ENCODE results near the gene FLT1.
A peak's percentile ranks its signal among the peaks of the same experiment; 100 is the strongest.

FLT1 gene

DNA sequence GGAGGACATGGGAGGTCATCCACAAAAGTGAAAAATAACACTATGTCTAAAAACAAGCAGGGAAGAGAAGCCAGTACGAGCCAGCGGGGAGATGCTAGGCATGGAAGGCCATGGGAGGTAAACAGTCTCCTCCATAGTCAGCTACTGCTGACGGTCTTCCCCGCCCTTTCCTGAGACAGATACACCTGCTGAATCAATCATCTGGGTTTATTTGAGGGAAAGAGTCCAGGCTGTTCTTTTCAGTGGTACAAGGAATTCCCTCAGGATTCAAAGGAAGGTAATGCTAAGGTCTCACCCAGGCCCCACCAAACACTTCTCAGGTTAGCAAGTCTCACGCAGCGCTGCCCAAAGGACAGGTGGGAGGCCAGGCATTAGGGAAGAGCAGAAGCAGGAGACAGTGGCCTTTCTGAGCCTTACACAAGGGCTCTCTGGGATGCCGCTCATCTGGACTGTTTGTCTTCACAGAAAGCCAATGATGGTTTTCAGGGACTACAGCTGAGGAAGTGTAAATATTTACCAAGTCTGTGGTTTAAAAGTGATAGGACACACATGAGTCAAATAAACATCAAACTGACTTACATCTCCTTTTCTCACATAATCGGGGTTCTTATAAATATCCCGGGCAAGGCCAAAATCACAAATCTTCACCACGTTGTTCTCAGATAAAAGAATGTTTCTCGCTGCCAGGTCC is 173.9 kb downstream of the FLT1 start:
- no peak for DNase-seq (ENCODE audit: low read depth, low spot score)

DNA sequence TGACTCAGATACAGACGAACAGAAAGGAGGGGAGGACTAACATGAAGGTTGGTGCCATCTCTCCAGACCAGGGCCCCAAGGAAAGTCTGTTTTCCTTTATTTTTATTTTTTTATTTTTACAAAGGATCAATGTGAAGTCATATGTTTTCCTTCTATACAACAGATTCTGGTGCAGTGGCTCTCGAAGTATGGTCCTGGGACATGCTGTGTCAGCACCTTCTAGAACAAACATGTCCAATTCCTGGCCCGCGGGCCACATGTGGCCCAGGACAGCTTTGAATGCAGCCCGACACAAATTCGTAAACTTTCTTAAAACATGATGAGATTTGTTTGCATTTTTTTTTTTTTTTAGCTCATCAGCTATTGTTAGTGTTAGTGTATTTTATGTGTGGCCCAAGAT is 174.7 kb downstream of the FLT1 start:
- no peak for DNase-seq (ENCODE audit: low read depth, low spot score)

DNA sequence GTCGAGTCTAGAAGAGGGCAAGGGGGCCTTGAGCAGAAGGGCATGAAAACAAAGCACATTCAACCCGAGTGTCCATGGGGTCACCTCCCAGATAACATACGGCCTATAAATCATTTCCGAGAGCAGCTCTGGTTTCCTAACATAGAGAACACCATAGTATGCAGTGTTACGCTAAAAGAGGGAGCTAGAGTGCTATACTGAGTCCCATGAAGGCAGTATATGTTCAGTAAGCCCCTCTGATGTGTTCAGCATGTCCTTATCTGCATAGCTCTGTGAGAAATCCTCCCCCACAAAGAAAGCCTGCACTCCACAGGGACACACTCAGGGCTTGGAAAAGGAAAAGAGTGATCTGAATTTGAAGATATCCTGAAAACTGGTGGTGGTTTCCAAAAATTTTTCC is 175.4 kb downstream of the FLT1 start:
- no peak for DNase-seq (ENCODE audit: low read depth, low spot score)

DNA sequence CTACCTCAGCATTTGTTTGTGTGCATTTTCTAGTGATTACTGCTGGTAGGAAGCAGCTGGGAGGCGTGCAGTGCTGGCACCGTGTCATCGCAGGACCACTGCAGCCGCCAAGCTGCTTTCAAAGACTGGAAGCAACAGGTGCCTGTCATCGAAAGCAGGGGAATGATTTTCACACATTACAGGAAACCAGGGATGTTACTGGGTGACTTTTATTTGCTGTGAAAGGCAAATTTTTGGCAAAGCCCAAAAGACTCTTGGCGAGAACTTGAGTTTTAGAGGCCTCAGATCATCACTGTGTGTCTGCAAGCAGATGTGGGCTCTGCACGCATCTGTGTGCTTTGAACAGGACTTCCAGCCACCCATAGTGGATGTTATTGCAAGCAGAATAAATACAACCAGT is 176.4 kb downstream of the FLT1 start:
- no peak for DNase-seq (ENCODE audit: low read depth, low spot score)

DNA sequence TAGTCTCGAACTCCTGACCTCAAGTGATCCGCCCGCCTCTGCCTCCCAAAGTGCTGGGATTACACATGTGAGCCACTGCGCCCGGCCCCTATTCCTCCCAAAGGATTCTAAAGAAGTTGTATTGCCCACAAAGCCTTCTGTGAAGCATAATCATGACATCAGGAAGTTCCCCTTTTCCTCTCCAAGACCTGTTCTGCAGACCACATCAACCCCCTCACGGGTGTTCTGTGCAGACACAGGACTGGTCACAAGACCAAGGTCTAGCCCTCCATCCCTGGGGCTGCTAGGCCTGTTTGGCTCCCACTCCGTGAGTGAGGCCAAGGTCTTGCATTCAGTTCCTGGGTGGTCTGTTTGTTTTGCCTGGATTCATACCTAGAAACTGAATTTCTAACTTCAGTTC is 178.1 kb downstream of the FLT1 start:
- DNase-seq (ENCODE audit: low read depth, low spot score) = no peak

DNA sequence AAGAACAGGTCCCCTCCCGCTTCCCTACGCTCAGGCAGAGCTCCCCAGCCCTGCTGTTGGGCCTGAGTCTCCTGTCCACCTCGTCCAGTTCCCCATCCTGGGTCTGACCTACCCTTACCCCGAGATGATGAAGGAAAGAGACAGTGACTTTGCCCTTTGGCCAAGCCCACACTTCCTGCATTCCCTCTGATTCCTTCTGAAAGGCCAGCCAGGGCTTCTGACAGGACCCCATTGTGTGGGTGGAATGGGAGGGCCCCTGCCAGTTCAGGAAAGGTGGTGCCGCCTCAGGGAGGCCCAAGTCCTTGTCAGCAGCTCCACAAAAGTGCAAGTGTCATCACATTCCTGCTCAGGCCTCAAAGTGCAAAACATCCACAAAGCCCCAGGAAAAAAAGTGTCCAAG is 178.8 kb downstream of the FLT1 start:
- DNase-seq (ENCODE audit: low read depth, low spot score) = no peak

DNA sequence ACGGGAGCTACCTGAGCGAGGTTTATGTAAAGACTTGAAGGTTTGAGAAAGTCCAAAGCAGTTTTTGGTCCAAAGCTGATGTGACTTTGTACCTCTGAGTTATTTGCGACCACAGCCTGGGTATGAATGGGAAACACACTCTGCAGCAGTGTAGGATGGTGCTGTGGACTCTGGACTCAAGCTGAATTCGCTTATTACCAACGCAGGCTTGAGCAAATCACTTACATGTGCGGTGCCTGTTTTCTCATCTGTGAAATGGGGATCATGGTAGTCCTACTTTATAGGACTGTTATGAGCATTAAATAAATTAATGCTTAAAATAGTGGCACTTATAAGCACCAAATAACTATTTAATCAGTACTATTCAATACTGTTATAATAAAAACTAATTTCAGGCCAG is 180.0 kb downstream of the FLT1 start:
- no peak for DNase-seq (ENCODE audit: low read depth, low spot score)

DNA sequence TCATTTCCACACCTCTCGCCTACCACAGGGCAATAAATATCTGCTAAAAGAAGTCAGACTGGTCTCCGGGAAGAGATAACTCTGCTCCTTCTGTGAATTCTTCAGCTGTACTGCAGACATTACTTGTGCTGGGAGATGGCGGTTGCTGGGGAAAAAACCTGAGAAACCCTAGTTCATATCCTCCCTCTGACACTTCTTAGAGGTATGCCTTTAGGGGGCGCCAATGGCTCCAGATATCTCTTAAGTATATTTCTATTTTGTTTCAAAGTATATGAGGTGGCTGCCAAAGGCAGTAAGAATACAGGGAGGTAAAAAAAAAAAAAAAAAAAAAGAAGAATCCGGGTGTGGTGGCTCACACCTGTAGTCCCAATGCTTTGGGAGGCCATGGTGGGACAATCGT is 181.3 kb downstream of the FLT1 start:
- DNase-seq (ENCODE audit: low read depth, low spot score) = no peak

DNA sequence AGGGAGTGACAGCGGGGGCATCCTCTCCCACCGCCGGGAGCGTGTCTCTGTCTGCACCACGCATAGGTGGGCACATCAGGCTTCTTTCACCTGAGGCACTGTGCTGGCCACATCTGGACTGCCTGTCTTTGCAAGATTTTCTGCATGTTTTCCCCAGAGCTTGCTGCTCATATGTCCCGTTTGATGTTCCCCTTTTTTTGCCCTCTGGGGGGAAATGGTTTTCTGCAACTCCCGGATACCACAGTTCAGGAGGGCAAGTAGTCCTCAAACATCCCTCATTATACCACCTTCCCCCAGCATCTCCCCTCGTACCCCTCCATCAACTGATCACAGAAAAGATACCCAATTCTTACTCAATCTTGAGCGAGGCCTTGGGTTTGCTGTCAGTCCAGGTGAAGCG is 188.6 kb downstream of the FLT1 start:
- no peak for DNase-seq (ENCODE audit: low read depth, low spot score)

DNA sequence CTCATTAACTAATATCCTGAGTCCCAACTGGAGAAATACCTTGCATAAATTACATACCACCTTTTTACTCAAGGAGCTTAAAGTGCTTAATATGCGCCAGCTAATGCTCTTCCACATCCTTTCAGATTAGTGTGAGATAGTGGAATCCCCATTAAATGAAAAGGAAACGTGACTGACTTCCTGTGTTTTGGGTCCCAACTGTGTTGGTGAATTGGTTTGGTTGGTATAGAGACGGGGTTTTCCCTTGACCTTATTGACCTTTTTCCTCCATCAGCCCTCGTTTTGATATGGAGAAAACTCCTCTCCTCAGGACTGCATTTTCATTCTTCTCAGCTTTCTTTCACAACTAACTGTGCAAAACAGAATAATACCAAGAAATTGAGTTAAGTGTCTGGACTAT is 193.1 kb downstream of the FLT1 start:
- no peak for DNase-seq (ENCODE audit: low read depth, low spot score)

DNA sequence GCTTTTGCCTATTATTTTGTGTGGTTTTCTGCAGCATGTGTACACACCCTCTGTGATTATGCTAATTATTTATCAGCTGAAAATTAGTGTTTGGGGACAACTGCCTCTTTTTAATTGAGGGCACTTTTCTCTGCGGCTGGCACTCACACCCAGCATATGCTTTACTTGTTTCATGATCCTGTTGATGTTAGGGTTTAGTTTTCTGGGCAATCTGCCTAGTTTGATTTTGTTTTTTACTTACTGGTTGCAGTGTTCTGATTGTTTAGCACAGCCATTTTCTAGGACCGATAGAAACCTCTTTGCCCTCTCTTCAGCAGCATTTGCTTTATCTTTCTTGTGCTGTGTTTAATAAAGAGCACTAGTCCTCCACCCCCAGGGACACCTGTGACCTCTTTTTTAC is 195.0 kb downstream of the FLT1 start:
- no peak for DNase-seq (ENCODE audit: low read depth, low spot score)

DNA sequence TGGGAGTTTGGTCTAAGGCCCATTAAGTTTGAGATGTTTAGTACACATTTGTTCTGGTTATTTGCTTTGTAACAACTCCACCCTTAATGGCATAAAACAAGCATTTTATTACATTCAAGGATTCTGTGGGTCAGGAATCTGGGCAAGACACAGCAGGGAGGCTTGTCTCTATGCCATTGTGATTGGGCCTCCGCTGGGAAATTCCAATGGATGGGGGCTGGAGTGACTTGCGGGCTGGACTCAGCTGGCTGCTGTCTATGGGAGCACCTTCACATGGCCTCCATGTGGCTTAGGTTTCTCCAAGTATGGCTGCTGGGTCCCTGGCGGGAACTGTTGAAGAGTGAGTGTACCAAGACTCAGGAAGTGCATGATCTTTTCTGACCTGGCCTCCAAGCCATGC is 197.6 kb downstream of the FLT1 start:
- DNase-seq (ENCODE audit: low read depth, low spot score) = peak; percentile 15

DNA sequence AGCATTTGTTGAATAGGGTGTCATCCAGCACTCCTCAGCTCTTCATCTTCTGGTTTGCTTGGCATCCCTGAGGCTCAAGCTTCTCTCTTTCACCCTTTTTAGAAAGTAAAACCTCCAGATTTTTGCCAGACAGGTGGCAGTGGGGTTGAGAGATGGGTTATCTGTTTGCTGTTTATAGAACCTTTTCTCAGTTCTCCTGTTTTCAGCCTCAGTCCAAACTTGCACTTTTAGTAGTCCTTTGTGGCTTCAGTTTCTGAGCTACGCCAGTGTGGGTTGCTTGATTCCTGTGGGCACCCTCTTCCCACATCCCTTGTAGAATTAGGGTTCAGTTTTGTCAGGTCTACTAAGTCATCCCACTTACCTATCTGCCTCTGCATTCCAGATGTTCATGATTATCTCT is 208.7 kb downstream of the FLT1 start:
- DNase-seq (ENCODE audit: low read depth, low spot score) = no peak

DNA sequence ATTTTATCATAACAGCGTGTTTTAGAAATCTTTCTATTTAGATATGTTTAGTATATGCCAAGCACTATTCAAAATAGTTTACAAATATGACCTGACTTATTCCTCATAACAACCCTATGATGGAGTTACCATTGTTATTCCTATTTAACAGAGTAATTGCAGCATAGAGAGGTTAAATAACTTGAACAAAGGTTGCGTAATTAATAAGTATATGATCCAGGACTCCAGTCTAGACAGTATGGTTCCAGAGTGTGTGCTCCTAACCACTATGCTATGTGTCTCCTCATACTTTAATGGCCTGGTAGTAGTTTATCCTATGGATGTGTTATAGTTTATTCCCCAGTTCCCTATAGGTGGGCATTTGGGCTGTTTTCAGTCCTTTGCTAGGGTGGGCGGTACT is 211.3 kb downstream of the FLT1 start:
- no peak for DNase-seq (ENCODE audit: low read depth, low spot score)

DNA sequence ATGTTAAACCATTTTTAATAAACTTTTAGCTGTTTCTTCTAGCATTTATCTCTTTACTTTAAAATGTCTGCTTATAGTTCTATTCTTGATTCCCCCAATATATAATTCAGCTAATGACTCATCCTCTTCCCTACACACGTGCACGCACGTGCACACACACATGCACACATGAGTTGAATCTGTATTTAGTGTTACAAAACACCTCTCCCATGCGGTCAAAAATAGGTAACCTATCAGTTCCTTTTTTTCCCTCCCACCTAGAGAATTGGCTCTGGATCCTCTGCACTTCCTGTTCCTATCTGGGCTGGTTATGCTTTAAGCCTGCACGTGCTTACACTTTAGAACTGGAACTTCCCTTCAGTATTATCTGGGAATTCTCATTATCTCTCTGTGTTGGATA is 212.5 kb downstream of the FLT1 start:
- DNase-seq (ENCODE audit: low read depth, low spot score) = no peak

DNA sequence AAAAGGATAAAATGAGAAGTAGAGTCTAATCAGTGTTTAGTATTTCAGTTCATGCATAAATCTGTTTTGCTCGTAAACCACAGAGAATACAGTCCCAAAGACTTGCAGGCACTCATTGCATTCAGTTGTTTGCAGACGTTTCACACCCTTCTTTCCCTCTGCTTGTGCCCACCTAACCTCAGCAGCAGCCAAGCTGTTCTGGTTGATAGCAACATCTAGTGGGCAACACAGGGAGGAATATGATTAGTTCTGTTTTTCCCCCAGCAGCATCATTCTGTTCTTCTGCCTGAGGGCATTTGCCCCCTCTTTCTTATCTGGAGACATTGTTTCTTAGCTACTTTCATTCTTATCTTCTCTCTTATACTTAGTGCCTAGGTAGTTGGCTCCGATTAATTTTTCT is 221.0 kb downstream of the FLT1 start:
- DNase-seq (ENCODE audit: low read depth, low spot score) = no peak

DNA sequence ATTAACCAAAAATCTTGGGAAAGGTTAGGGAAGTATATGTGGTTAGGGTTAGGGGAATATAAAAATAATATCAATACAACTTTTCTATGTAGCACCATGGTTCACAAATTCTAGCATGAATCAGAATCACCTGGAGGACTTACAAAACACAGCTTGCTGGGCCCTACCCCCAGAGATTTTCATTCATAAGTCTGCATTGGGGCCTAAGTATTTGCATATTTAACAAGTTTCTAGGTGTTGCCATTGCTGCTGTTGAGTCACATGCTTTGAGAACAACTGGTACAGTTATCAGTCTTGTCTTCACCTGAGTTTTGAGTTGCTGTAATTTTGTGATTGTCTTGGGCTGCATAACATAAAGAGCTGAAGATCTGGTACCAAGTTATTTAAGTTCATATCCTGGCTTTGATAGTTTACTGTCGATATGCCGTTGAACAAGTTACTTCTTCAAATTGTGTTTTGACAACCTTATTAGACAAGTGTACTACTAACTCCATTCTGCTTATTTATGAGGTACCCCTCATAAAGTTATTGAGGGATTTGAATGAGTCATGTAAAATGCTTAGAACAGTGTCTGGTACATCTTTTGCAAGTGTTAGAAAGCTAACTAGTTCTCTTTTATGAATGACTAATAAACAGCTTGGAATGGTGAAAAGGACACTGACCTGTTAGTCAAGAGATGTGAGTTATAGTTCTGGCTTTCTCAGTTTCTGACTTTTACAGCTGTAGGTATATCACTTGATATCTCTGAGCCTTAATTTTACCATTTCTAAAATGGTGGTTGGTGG is 223.7 kb downstream of the FLT1 start:
- no peak for DNase-seq (ENCODE audit: low read depth, low spot score)

DNA sequence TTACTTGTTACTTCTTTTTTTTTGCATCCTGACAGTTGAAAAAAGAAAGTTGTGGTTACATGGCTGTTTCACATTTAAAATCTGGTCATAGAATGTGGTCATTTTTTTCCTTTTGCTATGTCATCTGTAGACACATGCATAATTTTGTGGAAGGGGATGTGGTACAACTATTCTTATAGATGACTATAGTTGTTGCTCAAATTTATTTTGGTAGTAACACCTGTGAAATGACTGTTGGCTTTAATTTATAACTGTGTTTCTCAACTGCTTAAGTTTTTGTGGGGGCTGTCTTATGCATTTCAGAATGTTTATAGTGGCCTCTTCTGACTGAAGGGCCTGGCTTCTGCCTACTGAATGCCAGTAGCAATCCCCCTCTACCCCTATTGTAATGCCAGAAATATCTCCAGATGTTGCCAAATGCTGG is 226.1 kb downstream of the FLT1 start:
- no peak for DNase-seq (ENCODE audit: low read depth, low spot score)

DNA sequence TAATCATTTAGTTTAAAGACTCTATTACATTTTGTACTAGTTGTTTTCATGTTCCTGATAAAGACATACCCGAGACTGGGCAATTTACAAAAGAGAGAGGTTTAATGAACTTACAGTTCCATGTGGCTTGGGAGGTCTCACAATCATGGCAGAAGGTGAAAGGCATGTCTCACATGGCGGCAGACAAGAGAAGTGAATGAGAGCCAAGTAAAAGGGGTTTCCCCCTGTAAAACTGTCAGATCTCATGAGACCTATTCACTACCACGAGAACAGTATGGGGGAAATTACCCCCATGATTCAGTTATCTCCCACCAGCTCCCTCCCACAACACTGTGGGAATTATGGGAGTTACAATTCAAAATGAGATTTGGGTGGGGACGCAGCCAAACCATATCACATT is 227.4 kb downstream of the FLT1 start:
- no peak for DNase-seq (ENCODE audit: low read depth, low spot score)

DNA sequence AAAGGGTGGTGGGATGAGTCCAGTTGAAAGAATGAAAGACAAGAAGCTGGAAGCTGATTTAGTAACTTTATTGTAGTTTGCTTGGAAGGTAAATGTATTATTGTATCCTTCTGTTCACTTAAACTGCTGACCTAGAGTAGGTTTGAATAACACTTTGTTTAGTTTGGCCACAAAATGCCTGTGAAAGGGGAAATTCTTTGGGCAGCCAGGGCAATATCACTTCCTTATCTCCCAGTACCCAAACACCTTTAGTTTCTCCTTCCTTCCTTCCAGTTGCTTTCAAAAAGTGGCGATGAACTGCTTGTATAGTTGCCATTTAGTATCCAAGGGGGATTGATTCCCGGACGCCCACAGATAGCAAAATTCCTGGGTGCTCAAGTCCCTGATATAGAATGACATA is 236.5 kb downstream of the FLT1 start:
- DNase-seq (ENCODE audit: low read depth, low spot score) = no peak

DNA sequence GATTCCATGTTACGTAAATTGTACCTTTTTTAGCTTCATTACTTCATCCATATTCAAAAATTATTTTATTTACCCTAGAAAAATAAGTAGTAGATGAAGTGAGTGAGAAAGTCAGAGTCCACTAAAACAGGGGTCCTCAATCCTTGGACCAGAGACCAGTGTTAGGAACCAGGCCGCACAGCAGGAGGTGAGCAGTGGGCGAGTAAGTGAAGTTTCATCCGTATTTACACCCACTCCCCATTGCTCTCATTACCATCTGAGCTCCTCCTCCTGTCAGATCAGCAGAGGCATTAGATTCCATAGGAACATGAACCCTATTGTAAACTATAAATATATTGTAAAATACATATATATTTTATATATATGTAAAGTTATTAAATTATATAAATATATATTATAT is 237.6 kb downstream of the FLT1 start:
- DNase-seq (ENCODE audit: low read depth, low spot score) = no peak

DNA sequence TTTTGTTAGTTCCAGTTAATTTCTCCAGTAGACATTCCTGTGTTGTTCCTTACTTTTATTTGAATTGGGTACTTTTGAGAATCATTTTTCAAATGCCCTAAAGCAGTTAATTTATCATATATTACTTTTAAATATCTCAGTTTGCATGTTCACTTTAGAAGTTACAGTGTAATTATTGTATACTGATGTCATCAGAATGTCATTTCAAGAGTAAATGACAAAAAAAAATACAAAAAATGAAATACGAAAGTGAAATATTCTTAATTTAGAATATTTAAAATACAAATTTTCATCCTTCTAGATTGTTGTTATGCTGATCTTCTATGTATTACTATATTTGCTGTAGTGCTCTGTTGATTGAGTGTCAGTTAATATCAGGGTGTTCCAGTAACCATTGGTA is 242.4 kb downstream of the FLT1 start:
- DNase-seq (ENCODE audit: low read depth, low spot score) = no peak

DNA sequence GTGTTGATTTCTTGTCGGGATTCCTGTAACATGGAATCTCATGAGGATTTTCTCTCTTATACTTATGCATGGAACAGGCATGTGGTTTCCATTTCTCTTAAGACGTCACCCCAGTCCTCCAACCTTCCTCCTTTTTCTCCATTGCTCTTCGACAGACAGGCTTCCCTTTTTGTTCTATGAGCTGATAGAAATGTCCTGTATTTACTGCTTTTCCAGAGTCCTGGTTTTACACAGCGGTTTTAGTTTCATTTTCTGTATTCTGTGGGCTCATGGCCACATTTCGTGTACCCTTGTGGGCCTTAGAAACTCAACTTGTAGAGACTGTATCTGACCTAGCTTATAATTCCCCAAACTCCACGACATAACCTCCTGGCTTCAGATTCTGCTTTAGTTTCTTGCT is 243.5 kb downstream of the FLT1 start:
- DNase-seq (ENCODE audit: low read depth, low spot score) = no peak

DNA sequence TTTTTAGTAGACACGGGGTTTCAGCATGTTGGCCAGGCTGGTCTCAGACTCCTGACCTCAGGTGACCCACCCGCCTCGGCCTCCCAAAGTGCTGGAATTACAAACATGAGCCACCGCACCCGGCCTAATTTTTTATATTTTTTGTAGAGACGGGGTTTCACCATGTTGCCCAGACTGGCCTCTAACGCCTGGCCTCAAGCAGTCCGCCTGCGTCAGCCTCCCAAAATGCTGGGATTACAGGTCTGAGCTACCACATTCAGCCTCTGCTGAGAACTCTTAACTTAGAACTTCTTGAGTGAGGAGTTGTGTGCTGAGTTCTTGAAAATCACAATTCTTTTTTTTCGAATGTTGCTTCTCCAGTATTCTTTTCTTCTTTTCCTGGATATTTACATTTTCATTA is 244.4 kb downstream of the FLT1 start:
- no peak for DNase-seq (ENCODE audit: low read depth, low spot score)

Measured in smooth muscle cell of the brain vasculature (primary cell).